ENCODE data around the gene KIF26B.
"Not testable (repeated sequence)": the region's sequence is repeated elsewhere in the genome, so short reads cannot be mapped to it uniquely, and the experiment has no call there.

Gene KIF26B

DNA sequence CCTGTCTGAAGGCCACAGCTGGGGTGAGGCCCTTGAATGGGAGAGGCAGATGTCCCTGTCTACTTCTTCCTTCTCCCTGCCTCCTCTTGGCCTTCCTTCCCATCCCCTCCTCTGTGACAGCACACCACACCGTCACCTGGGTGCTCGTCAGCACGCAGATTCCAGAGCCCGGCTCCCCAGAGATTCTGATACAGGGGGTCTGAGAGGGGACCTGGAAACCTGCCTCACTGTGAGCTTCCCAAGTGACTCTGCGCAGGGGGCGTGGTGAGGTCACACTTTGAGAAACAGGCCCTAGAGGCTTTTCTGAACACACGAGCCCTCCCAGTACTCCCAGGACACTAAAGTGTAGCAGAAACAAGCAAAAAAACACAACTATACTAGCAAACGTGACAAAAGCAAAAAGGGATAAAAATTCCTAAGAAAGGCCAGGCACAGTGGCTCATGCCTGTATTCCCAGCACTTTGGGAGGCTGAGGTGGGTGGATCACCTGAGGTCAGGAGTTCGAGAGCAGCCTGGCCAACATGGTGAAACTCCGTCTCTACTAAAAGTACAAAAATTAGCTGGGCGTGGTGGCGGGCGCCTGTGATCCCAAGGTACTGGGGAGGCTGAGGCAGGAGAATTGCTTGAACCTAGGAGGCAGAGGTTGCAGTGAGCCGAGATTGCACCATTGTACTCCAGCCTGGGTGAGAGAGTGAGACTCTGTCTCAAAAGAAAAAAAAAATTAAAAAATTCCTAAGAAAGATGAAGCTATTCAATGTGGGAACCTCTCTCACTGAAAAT, 201.3 kb downstream of the KIF26B start:
- not testable (repeated sequence) for DNase-seq (ENCODE audit: low read depth in 2 of 2)

DNA sequence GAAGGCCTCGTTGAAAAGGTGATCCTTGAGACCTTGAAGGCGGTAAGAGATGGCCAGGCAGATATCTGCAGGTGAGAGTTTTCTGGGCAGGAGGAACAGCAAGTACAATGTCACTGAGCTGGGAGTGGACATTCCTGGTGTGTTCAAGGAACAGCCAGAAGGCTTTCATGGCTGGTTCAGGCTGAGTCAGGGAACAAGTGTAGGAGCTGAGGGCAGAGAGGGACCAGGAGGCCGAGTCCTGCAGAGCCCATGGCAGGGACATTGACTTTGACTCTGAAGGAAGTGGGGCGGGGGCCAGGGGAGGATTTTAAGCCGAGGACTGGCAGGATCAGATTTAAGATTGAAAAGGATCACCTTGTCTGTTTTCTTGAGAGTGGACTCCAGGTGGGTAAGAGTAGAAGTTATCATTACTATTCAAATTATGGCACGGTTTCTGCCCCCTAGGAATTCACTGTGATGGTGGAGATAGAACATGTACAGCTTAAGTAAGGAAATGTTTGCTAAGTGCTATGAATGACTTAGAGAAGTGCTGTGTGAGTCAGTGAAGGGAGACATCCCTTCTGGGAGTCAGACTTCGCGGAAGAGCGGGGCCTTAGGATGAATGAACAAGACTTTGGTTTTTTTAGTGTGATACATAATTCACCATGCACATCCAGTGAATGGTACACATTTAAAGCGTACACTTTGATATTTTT, 202.3 kb downstream of the KIF26B start:
- no peak for DNase-seq (ENCODE audit: low read depth in 2 of 2)

GRCh38 chr1:245359101-245359680, 204.4 kb downstream of the KIF26B start:
- not testable (repeated sequence) for DNase-seq (ENCODE audit: low read depth in 2 of 2)

- no peak for DNase-seq (ENCODE audit: low read depth in 2 of 2)
Observed at GRCh38 chr1:245361065-245361464, 206.3 kb downstream of the KIF26B start.

GRCh38 chr1:245361951-245362350, 207.2 kb downstream of the KIF26B start:
- no peak for DNase-seq (ENCODE audit: low read depth in 2 of 2)

- DNase-seq (ENCODE audit: low read depth in 2 of 2), result no peak
Observed at GRCh38 chr1:245363461-245364200, 208.8 kb downstream of the KIF26B start.

- DNase-seq (ENCODE audit: low read depth in 2 of 2), result no peak
Observed at GRCh38 chr1:245365095-245366020, 210.6 kb downstream of the KIF26B start.

DNA sequence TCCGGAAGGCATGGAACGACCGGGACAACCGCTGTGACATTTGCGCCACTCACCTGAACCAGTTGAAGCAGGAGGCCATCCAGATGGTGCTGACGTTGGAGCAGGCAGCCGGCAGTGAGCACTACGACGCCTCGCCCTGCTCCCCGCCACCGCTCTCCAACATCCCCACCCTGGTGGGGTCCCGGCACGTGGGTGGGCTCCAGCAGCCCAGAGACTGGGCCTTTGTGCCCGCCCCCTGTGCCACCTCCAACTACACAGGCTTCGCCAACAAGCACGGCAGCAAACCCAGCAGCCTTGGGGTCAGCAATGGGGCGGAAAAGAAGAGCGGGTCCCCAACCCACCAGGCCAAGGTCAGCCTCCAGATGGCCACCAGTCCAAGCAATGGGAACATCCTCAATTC, 212.1 kb downstream of the KIF26B start:
- no peak for DNase-seq (ENCODE audit: low read depth in 2 of 2)

GRCh38 chr1:245370175-245370825, 215.5 kb downstream of the KIF26B start:
- no peak for DNase-seq (ENCODE audit: low read depth in 2 of 2)

- no peak for DNase-seq (ENCODE audit: low read depth in 2 of 2)
Observed at GRCh38 chr1:245370905-245371581, 216.3 kb downstream of the KIF26B start.

GRCh38 chr1:245373131-245373530, 218.3 kb downstream of the KIF26B start:
- DNase-seq (ENCODE audit: low read depth in 2 of 2), result no peak

GRCh38 chr1:245375789-245376460, 221.1 kb downstream of the KIF26B start:
- no peak for DNase-seq (ENCODE audit: low read depth in 2 of 2)

- DNase-seq (ENCODE audit: low read depth in 2 of 2), result no peak
Observed at GRCh38 chr1:245377854-245378253, 223.1 kb downstream of the KIF26B start.

- no peak for DNase-seq (ENCODE audit: low read depth in 2 of 2)
Observed at GRCh38 chr1:245378311-245378722, 223.5 kb downstream of the KIF26B start.

DNA sequence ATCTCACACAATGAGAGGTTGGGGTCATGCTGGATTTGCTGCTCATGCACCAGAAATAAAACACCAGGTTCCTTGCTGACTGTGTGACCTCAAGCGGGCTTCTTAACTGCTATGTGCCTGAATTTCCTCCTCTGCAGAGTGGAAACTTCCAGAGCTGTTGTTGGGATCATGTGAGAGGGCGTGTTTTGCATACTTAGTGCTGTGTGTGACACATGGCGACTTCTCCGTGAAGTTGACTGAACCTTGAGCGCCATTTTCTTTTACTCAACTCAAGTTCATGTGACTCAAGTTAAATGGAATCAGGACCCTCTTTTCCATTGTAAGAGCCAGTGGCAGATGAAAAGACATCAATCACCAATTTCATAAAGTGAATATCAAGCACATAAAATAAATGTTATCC, 224.0 kb downstream of the KIF26B start:
- DNase-seq (ENCODE audit: low read depth in 2 of 2), result no peak

- no peak for DNase-seq (ENCODE audit: low read depth in 2 of 2)
Observed at GRCh38 chr1:245380790-245381535, 226.2 kb downstream of the KIF26B start.

DNA sequence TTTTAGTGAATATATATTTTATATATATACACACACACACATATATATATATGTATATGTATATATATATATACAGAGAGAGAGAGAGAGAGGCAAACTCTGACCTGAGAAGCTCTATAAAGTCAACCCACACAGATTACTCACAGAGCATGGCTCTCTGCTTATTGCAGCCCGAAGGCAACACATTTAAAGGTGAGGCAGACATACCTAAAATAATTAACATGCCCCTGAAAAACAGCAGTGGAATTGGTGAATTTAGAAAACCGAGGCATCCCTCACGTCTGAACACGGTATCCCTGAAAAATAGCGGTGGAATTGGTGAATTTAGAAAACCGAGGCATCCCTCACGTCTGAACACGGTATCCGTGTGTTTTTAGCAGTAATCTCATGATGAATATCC, 228.2 kb downstream of the KIF26B start:
- DNase-seq (ENCODE audit: low read depth in 2 of 2), result no peak
